ENCODE measurements around the gene RCCD1. TPM values are rescaled to one million over a fixed set of nuclear protein-coding genes. Genes with fewer than 3 reads are reported as not detected.

The RCCD1 gene
- total and polyA plus RNA-seq, 9 of the 15 experiments (the other 6 are each of a cell fraction or from before 2014, with no cell fraction given): 11.1 to 51.4 (median 24.7) TPM

DNA sequence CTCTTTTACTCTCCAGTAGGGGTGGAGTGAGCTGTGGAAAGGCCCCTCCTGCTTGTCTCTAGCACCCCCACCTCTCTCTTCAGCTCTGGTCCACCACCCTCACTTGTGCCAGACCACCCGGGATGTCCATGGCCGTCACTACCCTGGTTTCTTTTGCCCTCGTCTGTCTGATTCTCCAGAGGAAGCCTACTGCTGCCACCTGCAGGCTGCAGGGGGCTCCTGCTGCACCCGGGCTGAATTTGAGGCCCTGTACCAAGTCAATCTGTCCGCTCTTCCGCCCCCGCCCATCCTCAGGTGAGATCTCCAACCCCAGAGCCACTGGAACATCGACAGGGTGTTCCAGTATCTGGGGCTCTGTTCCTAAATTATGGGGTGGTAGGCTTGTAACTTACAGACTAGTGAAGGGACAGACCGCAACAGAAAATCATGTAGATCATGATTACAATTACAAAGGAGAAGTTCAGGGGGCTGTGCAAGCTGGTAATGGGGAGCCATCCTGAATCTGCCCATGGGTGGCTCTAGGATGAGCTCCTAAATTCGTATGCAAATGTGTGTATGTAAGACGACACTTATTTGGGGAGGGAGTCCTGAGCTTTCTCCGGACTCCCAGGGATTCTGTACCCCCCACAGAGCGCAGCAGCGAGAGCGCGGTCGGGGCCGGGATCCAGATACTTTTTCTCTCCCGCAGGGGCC is 20.3 kb upstream of the RCCD1 start (continued):
- TF ChIP-seq, protein P1, sequence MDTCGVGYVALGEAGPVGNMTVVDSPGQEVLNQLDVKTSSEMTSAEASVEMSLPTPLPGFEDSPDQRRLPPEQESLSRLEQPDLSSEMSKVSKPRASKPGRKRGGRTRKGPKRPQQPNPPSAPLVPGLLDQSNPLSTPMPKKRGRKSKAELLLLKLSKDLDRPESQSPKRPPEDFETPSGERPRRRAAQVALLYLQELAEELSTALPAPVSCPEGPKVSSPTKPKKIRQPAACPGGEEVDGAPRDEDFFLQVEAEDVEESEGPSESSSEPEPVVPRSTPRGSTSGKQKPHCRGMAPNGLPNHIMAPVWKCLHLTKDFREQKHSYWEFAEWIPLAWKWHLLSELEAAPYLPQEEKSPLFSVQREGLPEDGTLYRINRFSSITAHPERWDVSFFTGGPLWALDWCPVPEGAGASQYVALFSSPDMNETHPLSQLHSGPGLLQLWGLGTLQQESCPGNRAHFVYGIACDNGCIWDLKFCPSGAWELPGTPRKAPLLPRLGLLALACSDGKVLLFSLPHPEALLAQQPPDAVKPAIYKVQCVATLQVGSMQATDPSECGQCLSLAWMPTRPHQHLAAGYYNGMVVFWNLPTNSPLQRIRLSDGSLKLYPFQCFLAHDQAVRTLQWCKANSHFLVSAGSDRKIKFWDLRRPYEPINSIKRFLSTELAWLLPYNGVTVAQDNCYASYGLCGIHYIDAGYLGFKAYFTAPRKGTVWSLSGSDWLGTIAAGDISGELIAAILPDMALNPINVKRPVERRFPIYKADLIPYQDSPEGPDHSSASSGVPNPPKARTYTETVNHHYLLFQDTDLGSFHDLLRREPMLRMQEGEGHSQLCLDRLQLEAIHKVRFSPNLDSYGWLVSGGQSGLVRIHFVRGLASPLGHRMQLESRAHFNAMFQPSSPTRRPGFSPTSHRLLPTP (IDR thresholded peaks at IDR 0.05; ENCODE audit: borderline replicate concordance, extremely low read depth, insufficient read length): no peak
- no peak for TF ChIP-seq ZNF584 (CRISPR knock-in tag; IDR thresholded peaks at IDR 0.05; ENCODE audit: low read depth)
- TF ChIP-seq ZEB2 (IDR thresholded peaks at IDR 0.05): peak; percentile 62; the same call in 1 of the 2 replicates
- no peak for TF ChIP-seq ZNF707 (CRISPR knock-in tag; conservative IDR thresholded peaks at IDR 0.05)
- peak; percentile 28; the same call in 1 of the 2 replicates for TF ChIP-seq PHF21A (IDR thresholded peaks at IDR 0.05; ENCODE audit: borderline replicate concordance, low read depth)
- no peak for TF ChIP-seq ZBTB43 (CRISPR knock-in tag; IDR thresholded peaks at IDR 0.05)
- TF ChIP-seq ZFP91 (CRISPR knock-in tag; IDR thresholded peaks at IDR 0.05): no peak
- peak; percentile 52 for TF ChIP-seq DEAF1 (CRISPR knock-in tag; IDR thresholded peaks at IDR 0.05)
- peak in 1 of 2 experiments; percentile 51; a peak in 1 of 4 replicates for TF ChIP-seq TBL1XR1 (IDR thresholded peaks at IDR 0.05; ENCODE audit: low read length in 2 of 2)
- no peak for TF ChIP-seq POLR2AphosphoS2 (IDR thresholded peaks at IDR 0.05; ENCODE audit: low read length)
- TF ChIP-seq, protein P2, sequence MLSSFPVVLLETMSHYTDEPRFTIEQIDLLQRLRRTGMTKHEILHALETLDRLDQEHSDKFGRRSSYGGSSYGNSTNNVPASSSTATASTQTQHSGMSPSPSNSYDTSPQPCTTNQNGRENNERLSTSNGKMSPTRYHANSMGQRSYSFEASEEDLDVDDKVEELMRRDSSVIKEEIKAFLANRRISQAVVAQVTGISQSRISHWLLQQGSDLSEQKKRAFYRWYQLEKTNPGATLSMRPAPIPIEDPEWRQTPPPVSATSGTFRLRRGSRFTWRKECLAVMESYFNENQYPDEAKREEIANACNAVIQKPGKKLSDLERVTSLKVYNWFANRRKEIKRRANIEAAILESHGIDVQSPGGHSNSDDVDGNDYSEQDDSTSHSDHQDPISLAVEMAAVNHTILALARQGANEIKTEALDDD (IDR thresholded peaks at IDR 0.05): no peak
- TF ChIP-seq CEBPB (tag; IDR thresholded peaks at IDR 0.05): no peak
- TF ChIP-seq, protein P3, sequence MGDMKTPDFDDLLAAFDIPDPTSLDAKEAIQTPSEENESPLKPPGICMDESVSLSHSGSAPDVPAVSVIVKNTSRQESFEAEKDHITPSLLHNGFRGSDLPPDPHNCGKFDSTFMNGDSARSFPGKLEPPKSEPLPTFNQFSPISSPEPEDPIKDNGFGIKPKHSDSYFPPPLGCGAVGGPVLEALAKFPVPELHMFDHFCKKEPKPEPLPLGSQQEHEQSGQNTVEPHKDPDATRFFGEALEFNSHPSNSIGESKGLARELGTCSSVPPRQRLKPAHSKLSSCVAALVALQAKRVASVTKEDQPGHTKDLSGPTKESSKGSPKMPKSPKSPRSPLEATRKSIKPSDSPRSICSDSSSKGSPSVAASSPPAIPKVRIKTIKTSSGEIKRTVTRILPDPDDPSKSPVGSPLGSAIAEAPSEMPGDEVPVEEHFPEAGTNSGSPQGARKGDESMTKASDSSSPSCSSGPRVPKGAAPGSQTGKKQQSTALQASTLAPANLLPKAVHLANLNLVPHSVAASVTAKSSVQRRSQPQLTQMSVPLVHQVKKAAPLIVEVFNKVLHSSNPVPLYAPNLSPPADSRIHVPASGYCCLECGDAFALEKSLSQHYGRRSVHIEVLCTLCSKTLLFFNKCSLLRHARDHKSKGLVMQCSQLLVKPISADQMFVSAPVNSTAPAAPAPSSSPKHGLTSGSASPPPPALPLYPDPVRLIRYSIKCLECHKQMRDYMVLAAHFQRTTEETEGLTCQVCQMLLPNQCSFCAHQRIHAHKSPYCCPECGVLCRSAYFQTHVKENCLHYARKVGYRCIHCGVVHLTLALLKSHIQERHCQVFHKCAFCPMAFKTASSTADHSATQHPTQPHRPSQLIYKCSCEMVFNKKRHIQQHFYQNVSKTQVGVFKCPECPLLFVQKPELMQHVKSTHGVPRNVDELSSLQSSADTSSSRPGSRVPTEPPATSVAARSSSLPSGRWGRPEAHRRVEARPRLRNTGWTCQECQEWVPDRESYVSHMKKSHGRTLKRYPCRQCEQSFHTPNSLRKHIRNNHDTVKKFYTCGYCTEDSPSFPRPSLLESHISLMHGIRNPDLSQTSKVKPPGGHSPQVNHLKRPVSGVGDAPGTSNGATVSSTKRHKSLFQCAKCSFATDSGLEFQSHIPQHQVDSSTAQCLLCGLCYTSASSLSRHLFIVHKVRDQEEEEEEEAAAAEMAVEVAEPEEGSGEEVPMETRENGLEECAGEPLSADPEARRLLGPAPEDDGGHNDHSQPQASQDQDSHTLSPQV (IDR thresholded peaks at IDR 0.05): 0 out of 2 replicates have a peak, but pooled peaks have one; percentile 49

Data from K562 (cell line).